ENCODE measurements around the gene DLGAP1. TPM values are rescaled to one million over a fixed set of nuclear protein-coding genes. Genes with fewer than 3 reads are reported as not detected.

DLGAP1 gene
- total RNA-seq, 1 experiment from 2014 or later = 0.39 TPM

DNA sequence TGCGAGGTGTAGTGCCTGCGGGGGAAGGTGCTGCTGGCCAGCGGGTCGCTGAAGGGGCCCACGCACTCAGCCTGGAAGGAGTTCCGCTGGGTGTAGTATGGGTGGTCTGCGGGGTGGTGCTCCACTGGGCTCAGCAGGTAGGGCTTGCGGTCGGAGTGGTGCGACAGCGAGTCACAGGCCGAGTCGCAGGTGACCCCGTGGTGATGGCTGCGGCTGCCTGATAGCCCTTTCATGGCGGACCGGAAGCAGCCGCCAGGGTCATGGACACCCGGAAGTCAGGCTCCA is 575.3 kb downstream of the DLGAP1 start:
- Histone ChIP-seq H3K4me1 (ENCODE audit: control insufficient read depth in 1 of 2, insufficient read depth in 2 of 2, low read length in 2 of 2) (no peaks in the 10 kb centered on the region), H3K79me2 (ENCODE audit: insufficient read depth, low read length) (no peaks in the 10 kb centered on the region), H4K20me1 (ENCODE audit: insufficient read depth) (no peaks in the 10 kb centered on the region), H3K9me3 (ENCODE audit: control insufficient read depth in 1 of 2, insufficient read depth in 1 of 2, low read depth in 1 of 2, low read length in 2 of 2) (no peaks in the 10 kb centered on the region), H3K4me2 (ENCODE audit: low read length) (no peak overlapping the region), H3K4me3 (replicated peaks in 1 of 2; ENCODE audit: low read depth in 1 of 2, low read length in 2 of 2) (no peak overlapping the region), H3K36me3 (ENCODE audit: control insufficient read depth in 1 of 2, insufficient read depth in 2 of 2, low read length in 2 of 2) (no peaks in the 10 kb centered on the region), H3K27me3 (ENCODE audit: insufficient read depth, low read length) (peaks cover 35% of the 10 kb centered on the region), H3K27ac (ENCODE audit: low read depth, low read length) (no peak overlapping the region), H3K9me2 (ENCODE audit: insufficient read depth) (no peaks in the 10 kb centered on the region), H2AFZ (ENCODE audit: low read depth, low read length, poor library complexity, severe bottlenecking) (no peak overlapping the region), H3K9ac (ENCODE audit: low read length) (no peak overlapping the region)
- DNase-seq (ENCODE audit: low read depth, low spot score) = no peak
- POLR2A ChIA-PET = no interaction called here
- intact Hi-C loops (cut with micrococcal nuclease) = no loop called here
- CTCF ChIA-PET = no interaction called here
- TF ChIP-seq CEBPB (IDR thresholded peaks at IDR 0.05; ENCODE audit: low read depth) (no peak), SP1 (IDR thresholded peaks at IDR 0.05; ENCODE audit: low read depth) (no peak), ZNF274 (IDR thresholded peaks at IDR 0.05; ENCODE audit: low read depth, low read length) (no peak)
- TF ChIP-seq, protein P1, sequence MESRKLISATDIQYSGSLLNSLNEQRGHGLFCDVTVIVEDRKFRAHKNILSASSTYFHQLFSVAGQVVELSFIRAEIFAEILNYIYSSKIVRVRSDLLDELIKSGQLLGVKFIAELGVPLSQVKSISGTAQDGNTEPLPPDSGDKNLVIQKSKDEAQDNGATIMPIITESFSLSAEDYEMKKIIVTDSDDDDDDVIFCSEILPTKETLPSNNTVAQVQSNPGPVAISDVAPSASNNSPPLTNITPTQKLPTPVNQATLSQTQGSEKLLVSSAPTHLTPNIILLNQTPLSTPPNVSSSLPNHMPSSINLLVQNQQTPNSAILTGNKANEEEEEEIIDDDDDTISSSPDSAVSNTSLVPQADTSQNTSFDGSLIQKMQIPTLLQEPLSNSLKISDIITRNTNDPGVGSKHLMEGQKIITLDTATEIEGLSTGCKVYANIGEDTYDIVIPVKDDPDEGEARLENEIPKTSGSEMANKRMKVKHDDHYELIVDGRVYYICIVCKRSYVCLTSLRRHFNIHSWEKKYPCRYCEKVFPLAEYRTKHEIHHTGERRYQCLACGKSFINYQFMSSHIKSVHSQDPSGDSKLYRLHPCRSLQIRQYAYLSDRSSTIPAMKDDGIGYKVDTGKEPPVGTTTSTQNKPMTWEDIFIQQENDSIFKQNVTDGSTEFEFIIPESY (IDR thresholded peaks at IDR 0.05; ENCODE audit: extremely low read depth, insufficient replicate concordance, low read length) = no peak
- ATAC-seq = no peak
- RAD21 ChIA-PET (ENCODE audit: low non-redundant PET in 1 of 2, low total read pairs in 2 of 2, uncharacterized antibody in 2 of 2, unreplicated experiment in 2 of 2) = no interaction called here
- no TSS peak for BruUV-seq (replicated peaks)

DNA sequence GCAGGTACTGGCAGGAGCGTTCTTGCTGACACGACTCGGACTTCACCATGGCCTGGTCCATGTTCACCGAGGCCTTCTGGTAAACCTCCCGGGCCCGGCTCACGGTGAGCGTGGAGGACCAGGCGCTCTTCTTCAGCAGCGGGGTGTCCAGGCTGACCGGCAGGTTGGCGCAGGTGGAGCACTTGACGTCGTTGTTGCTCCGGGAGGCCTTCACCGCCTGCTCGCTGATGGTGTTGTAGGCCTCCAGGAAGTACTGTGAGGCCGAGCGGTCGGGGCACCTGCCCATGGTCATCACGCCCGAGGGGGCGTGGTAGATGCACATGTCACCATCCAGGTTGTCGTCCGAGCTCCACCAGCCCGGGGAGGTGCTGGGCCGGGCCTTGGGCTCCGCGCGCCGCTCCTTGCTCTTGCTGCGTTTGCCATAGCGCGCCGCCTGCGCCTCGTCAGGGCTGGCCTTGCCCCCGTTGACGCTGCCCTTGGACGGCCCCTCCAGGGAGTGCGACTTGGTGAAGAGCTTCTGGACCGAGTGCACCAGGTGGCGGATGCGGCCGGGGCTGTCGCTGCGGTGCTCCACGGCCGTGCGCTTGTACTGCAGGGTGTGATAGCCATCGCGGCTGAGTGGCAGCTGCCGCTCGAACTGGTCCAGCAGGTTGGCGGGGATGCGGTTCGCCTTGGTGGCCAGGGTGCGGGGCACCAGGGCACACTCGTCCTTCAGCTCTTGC is 575.8 kb downstream of the DLGAP1 start:
- no peaks in the 10 kb centered on the region for H3K9me2 ChIP-seq (ENCODE audit: insufficient read depth)
- intact Hi-C loops (cut with micrococcal nuclease) = no loop called here
- H2AFZ ChIP-seq (ENCODE audit: low read depth, low read length, poor library complexity, severe bottlenecking) = no peak overlapping the region
- H3K79me2 ChIP-seq (ENCODE audit: insufficient read depth, low read length) = no peaks in the 10 kb centered on the region
- H3K4me1 ChIP-seq (ENCODE audit: control insufficient read depth in 1 of 2, insufficient read depth in 2 of 2, low read length in 2 of 2) = no peaks in the 10 kb centered on the region
- ChIA-PET RAD21 (ENCODE audit: low non-redundant PET in 1 of 2, low total read pairs in 2 of 2, uncharacterized antibody in 2 of 2, unreplicated experiment in 2 of 2) (no interaction called here), POLR2A (no interaction called here), CTCF (no interaction called here)
- H3K9me3 ChIP-seq (ENCODE audit: control insufficient read depth in 1 of 2, insufficient read depth in 1 of 2, low read depth in 1 of 2, low read length in 2 of 2) = no peaks in the 10 kb centered on the region
- peaks cover 40% of the 10 kb centered on the region for H3K27me3 ChIP-seq (ENCODE audit: insufficient read depth, low read length)
- no peak for TF ChIP-seq EZH2 (IDR thresholded peaks at IDR 0.05)
- TF ChIP-seq, protein P2, sequence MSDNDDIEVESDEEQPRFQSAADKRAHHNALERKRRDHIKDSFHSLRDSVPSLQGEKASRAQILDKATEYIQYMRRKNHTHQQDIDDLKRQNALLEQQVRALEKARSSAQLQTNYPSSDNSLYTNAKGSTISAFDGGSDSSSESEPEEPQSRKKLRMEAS (IDR thresholded peaks at IDR 0.05) = no peak
- no peak for TF ChIP-seq POLR2A (IDR thresholded peaks at IDR 0.05; ENCODE audit: borderline replicate concordance, extremely low read depth, insufficient read depth, insufficient read length)
- TF ChIP-seq, protein P3, sequence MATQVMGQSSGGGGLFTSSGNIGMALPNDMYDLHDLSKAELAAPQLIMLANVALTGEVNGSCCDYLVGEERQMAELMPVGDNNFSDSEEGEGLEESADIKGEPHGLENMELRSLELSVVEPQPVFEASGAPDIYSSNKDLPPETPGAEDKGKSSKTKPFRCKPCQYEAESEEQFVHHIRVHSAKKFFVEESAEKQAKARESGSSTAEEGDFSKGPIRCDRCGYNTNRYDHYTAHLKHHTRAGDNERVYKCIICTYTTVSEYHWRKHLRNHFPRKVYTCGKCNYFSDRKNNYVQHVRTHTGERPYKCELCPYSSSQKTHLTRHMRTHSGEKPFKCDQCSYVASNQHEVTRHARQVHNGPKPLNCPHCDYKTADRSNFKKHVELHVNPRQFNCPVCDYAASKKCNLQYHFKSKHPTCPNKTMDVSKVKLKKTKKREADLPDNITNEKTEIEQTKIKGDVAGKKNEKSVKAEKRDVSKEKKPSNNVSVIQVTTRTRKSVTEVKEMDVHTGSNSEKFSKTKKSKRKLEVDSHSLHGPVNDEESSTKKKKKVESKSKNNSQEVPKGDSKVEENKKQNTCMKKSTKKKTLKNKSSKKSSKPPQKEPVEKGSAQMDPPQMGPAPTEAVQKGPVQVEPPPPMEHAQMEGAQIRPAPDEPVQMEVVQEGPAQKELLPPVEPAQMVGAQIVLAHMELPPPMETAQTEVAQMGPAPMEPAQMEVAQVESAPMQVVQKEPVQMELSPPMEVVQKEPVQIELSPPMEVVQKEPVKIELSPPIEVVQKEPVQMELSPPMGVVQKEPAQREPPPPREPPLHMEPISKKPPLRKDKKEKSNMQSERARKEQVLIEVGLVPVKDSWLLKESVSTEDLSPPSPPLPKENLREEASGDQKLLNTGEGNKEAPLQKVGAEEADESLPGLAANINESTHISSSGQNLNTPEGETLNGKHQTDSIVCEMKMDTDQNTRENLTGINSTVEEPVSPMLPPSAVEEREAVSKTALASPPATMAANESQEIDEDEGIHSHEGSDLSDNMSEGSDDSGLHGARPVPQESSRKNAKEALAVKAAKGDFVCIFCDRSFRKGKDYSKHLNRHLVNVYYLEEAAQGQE (IDR thresholded peaks at IDR 0.05; ENCODE audit: low read depth) = no peak
- no peak overlapping the region for H3K4me3 ChIP-seq (replicated peaks in 1 of 2; ENCODE audit: low read depth in 1 of 2, low read length in 2 of 2)
- no peak overlapping the region for H3K4me2 ChIP-seq (ENCODE audit: low read length)
- H3K9ac ChIP-seq (ENCODE audit: low read length) = no peak overlapping the region
- H4K20me1 ChIP-seq (ENCODE audit: insufficient read depth) = no peaks in the 10 kb centered on the region
- no TSS peak for BruUV-seq (replicated peaks)
- no peak for DNase-seq (ENCODE audit: low read depth, low spot score)
- H3K36me3 ChIP-seq (ENCODE audit: control insufficient read depth in 1 of 2, insufficient read depth in 2 of 2, low read length in 2 of 2) = no peaks in the 10 kb centered on the region
- ATAC-seq = no peak
- H3K27ac ChIP-seq (ENCODE audit: low read depth, low read length) = no peak overlapping the region

All from HCT116 (cell line).